Prostate gland (tissue), 2 donors: ENCODE results near the gene POLR2H. TPM values are rescaled to one million over a fixed set of nuclear protein-coding genes. Genes with fewer than 3 reads are reported as not detected.

Source experiments
- DNase-seq: peaks from one replicate; pipeline ENCODE4 v3.0.0-alpha.2; 2019; ENCODE audit warnings: low spot score
- H3K27ac ChIP-seq, 2 donors: fragments of 200-600 bp; sonication (generic); 2 replicates each; pipeline ENCODE4 v1.5.1; 2017 to 2019
- H3K27me3 ChIP-seq: fragments of 200-600 bp; sonication (generic); replicated peaks from 2 replicates; pipeline ENCODE4 v1.5.1; 2019; ENCODE audit not compliant: insufficient read depth
- H3K36me3 ChIP-seq, 2 donors: fragments of 200-600 bp; sonication (generic); 1 replicate in 1 of 2; 2 replicates in 1 of 2; pipeline versions ENCODE4 v1.5.1 to v1.8.1; 2017 to 2019
- H3K4me1 ChIP-seq: fragments of 200-600 bp; sonication (generic); replicated peaks from 2 replicates; pipeline ENCODE4 v1.5.1; 2019
- H3K4me3 ChIP-seq, 2 donors: fragments of 200-600 bp; sonication (generic); 2 replicates each; pipeline ENCODE4 v1.5.1; 2017 to 2019
- H3K9me3 ChIP-seq: fragments of 200-600 bp; sonication (generic); 2 replicates; pipeline ENCODE4 v1.5.1; 2017
- CTCF ChIP-seq, 4 experiments: fragments of 200-600 bp in 2 of 4; fragments of 450-650 bp in 2 of 4; sonication (generic) in 2 of 4; IDR thresholded peaks; 1 replicate in 3 of 4; 2 replicates in 1 of 4; pipeline ENCODE4 v1.5.1; 2016 to 2019; ENCODE audit warnings: antibody characterized with exemption in 4 of 4, mild to moderate bottlenecking in 2 of 4, moderate library complexity in 2 of 4
- POLR2A ChIP-seq: fragments of 450-650 bp; IDR thresholded peaks from one replicate; pipeline ENCODE4 v1.6.1; 2016; ENCODE audit warnings: antibody characterized with exemption, mild to moderate bottlenecking
- POLR2AphosphoS5 ChIP-seq: sonication (generic); formaldehyde crosslinking; IDR thresholded peaks from one replicate; pipeline ENCODE4 v1.6.1; 2017; ENCODE audit warnings: antibody characterized with exemption
- WGBS: methylation state at CpG from one replicate; pipeline ENCODE4 v1.1.5; 2018; 5-methylcytosine and 5-hydroxymethylcytosine counted together
- intact Hi-C: fragments of 100-400 bp; cut with DNase I; formaldehyde crosslinking; loops from one replicate; pipeline ENCODE4 v1.14.2; 2022
- total RNA-seq, 2 donors: library from RNA; depleted of rRNA; stranded (reverse); fragments of >200 nt; gene quantifications; one replicate each; pipeline ENCODE4 v1.1.0, GENCODE V29; 2016

POLR2H gene
- total RNA-seq, 2 donors from 2014 or later = 62.7 to 89.2 TPM

GRCh38 chr3:184405075-184406030 lies 43.8 kb downstream of the POLR2H start:
- intact Hi-C loops = no loop called here
- TF ChIP-seq CTCF (IDR thresholded peaks at IDR 0.05) = no peak
- TF ChIP-seq POLR2A = no peak
- TF ChIP-seq POLR2AphosphoS5 = no peak
- WGBS = 80% methylated on average over 20 of the region's 20 CpGs
- H3K27ac ChIP-seq = no peak overlapping the region
- no peak overlapping the region for H3K4me3 ChIP-seq
- H3K9me3 ChIP-seq = no peaks in the 10 kb centered on the region
- H3K36me3 ChIP-seq = no peaks in the 10 kb centered on the region
- no peak for DNase-seq
- H3K4me1 ChIP-seq = no peaks in the 10 kb centered on the region
- no peaks in the 10 kb centered on the region for H3K27me3 ChIP-seq

GRCh38 chr3:184409331-184409926 lies 47.9 kb downstream of the POLR2H start:
- 88% methylated on average over 7 of the region's 8 CpGs for WGBS
- Histone ChIP-seq H3K4me3 (no peak overlapping the region), H3K4me1 (no peaks in the 10 kb centered on the region), H3K27me3 (no peaks in the 10 kb centered on the region), H3K36me3 (no peaks in the 10 kb centered on the region), H3K27ac (no peak overlapping the region), H3K9me3 (no peaks in the 10 kb centered on the region)
- intact Hi-C loops = no loop called here
- DNase-seq = no peak
- TF ChIP-seq POLR2AphosphoS5 (no peak), CTCF (IDR thresholded peaks at IDR 0.05) (no peak), POLR2A (no peak)

GRCh38 chr3:184409946-184410500 lies 48.5 kb downstream of the POLR2H start:
- intact Hi-C loops = no loop called here
- Histone ChIP-seq H3K27me3 (no peaks in the 10 kb centered on the region), H3K4me3 (no peak overlapping the region), H3K27ac (no peak overlapping the region), H3K4me1 (no peaks in the 10 kb centered on the region), H3K36me3 (no peaks in the 10 kb centered on the region), H3K9me3 (no peaks in the 10 kb centered on the region)
- WGBS = 76% methylated on average over 12 of the region's 12 CpGs
- TF ChIP-seq CTCF (IDR thresholded peaks at IDR 0.05) = no peak
- DNase-seq = no peak

- Histone ChIP-seq H3K27ac (no peak overlapping the region), H3K4me3 (no peak overlapping the region), H3K36me3 (no peaks in the 10 kb centered on the region), H3K9me3 (no peaks in the 10 kb centered on the region), H3K4me1 (no peaks in the 10 kb centered on the region), H3K27me3 (no peaks in the 10 kb centered on the region)
- intact Hi-C loops = no loop called here
- DNase-seq = no peak
- TF ChIP-seq POLR2A (no peak), POLR2AphosphoS5 (no peak), CTCF (IDR thresholded peaks at IDR 0.05) (no peak)
- 78% methylated on average over 16 of the region's 16 CpGs for WGBS
These were observed 53.1 kb downstream of the POLR2H start for GRCh38 chr3:184414418-184415202.
